GM13976 (cell line): ENCODE results near the gene ZKSCAN1.
A peak's percentile ranks its signal among the peaks of the same experiment; 100 is the strongest.

Experiments used
- DNase-seq: peaks from one replicate; pipeline ENCODE4 v3.0.0; 2012; ENCODE audit warnings: low spot score
- CTCF ChIP-seq: IDR thresholded peaks from 2 replicates; pipeline ENCODE4 v1.5.1; 2012; ENCODE audit warnings: borderline replicate concordance, mild to moderate bottlenecking; ENCODE audit not compliant: insufficient read depth; ENCODE audit errors: extremely low read depth, missing control alignments, control extremely low read depth
- in situ Hi-C: fragments of 300-500 bp; cut with MboI; formaldehyde crosslinking; loops from one replicate; pipeline ENCODE4 v1.12.0; 2022; ENCODE audit warnings: low sequenced_read_pairs, mixed read lengths, inconsistent platforms; ENCODE audit not compliant: unreplicated experiment

The ZKSCAN1 gene

GRCh38 chr7:100049441-100050291 is 34.3 kb downstream of the ZKSCAN1 start, which contains the start of gene ZSCAN21:
Gene ZSCAN21, plus strand, starts transcription at chr7:100049774. Its CDS starts 7,233 bp downstream, at chr7:100057007.
- DNase-seq = peak; percentile 93
- in situ Hi-C loops = no loop called here
- peak; percentile 30 for TF ChIP-seq CTCF

GRCh38 chr7:100051611-100052010 is 36.2 kb downstream of the ZKSCAN1 start:
- TF ChIP-seq CTCF = no peak
- in situ Hi-C loops = no loop called here
- DNase-seq = no peak

- TF ChIP-seq CTCF = no peak
- DNase-seq = peak; percentile 62
- in situ Hi-C loops = no loop called here
Observed at GRCh38 chr7:100053215-100053614, 37.8 kb downstream of the ZKSCAN1 start.

- TF ChIP-seq CTCF = no peak
- no peak for DNase-seq
- in situ Hi-C loops = no loop called here
Observed at GRCh38 chr7:100057006-100057405, 41.6 kb downstream of the ZKSCAN1 start.

GRCh38 chr7:100059251-100059739 is 43.9 kb downstream of the ZKSCAN1 start:
- in situ Hi-C loops = no loop called here
- no peak for DNase-seq
- TF ChIP-seq CTCF = no peak

- in situ Hi-C loops = no loop called here
- no peak for TF ChIP-seq CTCF
- DNase-seq = no peak
Observed at GRCh38 chr7:100061518-100062193, 46.3 kb downstream of the ZKSCAN1 start.
